AG04450 (cell line): Measurements from ENCODE around the gene RNF130. TPM values are rescaled to one million over a fixed set of nuclear protein-coding genes. Genes with fewer than 3 reads are reported as not detected.

Source experiments
- CTCF ChIA-PET: fragments of 300-600, 350-600 bp; formaldehyde crosslinking; extraction: SDS; loops from one replicate; lab custom pipeline; 2022; ENCODE audit warnings: antibody characterized with exemption, inconsistent platforms; lab: Charles Lee
- POLR2A ChIA-PET: fragments of 350-600 bp; formaldehyde crosslinking; extraction: SDS; loops from one replicate; lab custom pipeline; 2021; ENCODE audit warnings: antibody characterized with exemption, inconsistent platforms; lab: Yijun Ruan, JAX
- DNase-seq: peaks from one replicate; pipeline ENCODE4 v3.0.0-alpha.2; 2011; ENCODE audit warnings: low read depth, low spot score
- H3K27ac ChIP-seq: one replicate; pipeline ENCODE4 v1.5.1; 2012; ENCODE audit warnings: low read depth, low read length, control low read depth
- H3K27me3 ChIP-seq: one replicate; pipeline ENCODE4 v1.6.0; 2012; ENCODE audit warnings: low read length; ENCODE audit not compliant: control insufficient read depth, insufficient read depth
- H3K4me3 ChIP-seq: 2 replicates; pipeline ENCODE4 v1.5.1; 2011; ENCODE audit warnings: mild to moderate bottlenecking, low read depth, low read length, control low read depth
- H3K9me3 ChIP-seq: 2 replicates; pipeline ENCODE4 v1.5.1; 2012; ENCODE audit warnings: low read length; ENCODE audit not compliant: control insufficient read depth, insufficient read depth
- CTCF ChIP-seq: IDR thresholded peaks from 2 replicates; pipeline ENCODE4 v1.5.1; 2011; ENCODE audit warnings: low read depth, low read length, control low read depth, inconsistent platforms
- polyA plus RNA-seq: library from polyadenylated mRNA; depleted of rRNA; stranded (reverse); fragments of >200 nt; gene quantifications from 2 replicates; pipeline ENCODE4 v1.2.3, GENCODE V29; 2011

RNF130 gene
- polyA plus RNA-seq, 1 experiment = 38.9 TPM

GRCh38 chr5:180084638-180085561, 13.3 kb upstream of the RNF130 start:
- no peak for TF ChIP-seq CTCF
- DNase-seq = no peak
- CTCF ChIA-PET = no interaction called here

GRCh38 chr5:180083529-180084060, 12.0 kb upstream of the RNF130 start:
- POLR2A ChIA-PET = no interaction called here
- Histone ChIP-seq H3K4me3 (no peak overlapping the region), H3K9me3 (peaks cover 10% of the 10 kb centered on the region), H3K27ac (no peak overlapping the region), H3K27me3 (peaks cover 11% of the 10 kb centered on the region)
- no peak for TF ChIP-seq CTCF
- CTCF ChIA-PET = interaction anchor here (0.7 kb wide), 1 partner anchor 1073 kb away, joined by 4 read pairs; no protein-coding TSS in a partner anchor
- no peak for DNase-seq

More at GRCh38 chr5:180084638-180085561, 13.3 kb upstream of the RNF130 start:
- Histone ChIP-seq H3K27me3 (peaks cover 11% of the 10 kb centered on the region), H3K4me3 (no peak overlapping the region), H3K27ac (no peak overlapping the region), H3K9me3 (peaks cover 10% of the 10 kb centered on the region)
- POLR2A ChIA-PET = no interaction called here

DNA sequence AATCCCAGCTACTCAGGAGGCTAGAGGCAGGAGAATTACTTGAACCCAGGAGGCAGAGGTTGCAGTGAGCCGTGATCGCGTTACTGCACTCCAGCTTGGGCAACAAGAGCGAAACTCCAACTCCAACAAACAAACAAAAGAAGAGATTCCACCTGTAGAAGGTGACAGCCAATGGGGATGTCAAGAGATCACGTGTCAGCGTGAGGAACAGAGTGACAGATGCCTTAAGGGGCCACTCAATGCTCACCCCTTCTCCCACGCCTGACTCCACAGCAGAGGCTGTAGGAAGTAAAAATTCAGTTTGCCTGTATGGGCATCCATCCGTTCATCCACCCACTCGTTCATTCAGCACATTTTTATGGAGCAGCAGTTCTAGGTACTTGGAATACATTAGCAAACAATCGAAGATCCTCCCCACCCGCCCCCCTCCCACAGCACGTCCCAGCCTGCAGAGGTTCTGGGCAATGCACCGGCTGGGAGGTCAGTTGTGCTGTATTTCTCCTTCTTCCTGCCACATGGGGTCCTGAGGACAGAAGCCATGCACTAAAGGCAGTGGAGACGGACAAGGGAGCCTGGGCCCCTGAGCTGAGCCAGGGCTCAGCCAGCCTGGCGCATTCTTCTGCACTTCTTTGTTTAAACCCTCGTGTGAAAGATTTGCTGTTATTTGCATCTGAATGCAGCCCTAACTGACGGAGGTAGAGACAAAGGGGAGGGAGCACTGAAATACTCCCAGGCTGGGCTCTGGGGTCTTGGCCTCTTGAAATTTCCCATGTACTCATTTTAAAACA, 11.3 kb upstream of the RNF130 start:
- POLR2A ChIA-PET = no interaction called here
- Histone ChIP-seq H3K4me3 (no peak overlapping the region), H3K27me3 (peaks cover 11% of the 10 kb centered on the region), H3K9me3 (peaks cover 10% of the 10 kb centered on the region), H3K27ac (no peak overlapping the region)
- CTCF ChIA-PET = interaction anchor here (0.7 to 2.5 kb wide), 2 partner anchors 8 to 1074 kb away, joined by 4 to 19 read pairs; no protein-coding TSS in a partner anchor
- TF ChIP-seq CTCF = no peak
- DNase-seq = no peak

DNA sequence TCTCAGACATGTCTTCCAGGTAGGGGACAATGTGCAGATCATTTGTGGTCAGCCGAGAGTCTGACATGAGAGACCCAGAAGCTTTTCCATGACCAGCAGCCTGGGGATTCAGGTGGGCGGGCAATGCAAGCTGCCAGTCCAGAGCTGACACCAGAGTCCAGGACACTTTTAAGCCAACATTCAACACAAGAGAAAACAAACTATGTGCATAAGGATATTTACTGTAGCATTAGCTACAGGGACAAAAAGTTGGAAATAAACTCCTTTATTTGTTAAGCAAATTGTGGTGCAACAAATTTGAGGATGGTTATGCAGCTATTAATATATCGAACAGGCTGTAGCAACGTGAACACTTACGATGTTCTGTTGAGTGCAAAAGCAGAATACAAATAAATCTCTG, 9.9 kb upstream of the RNF130 start:
- no peak for TF ChIP-seq CTCF
- no peak overlapping the region for H3K4me3 ChIP-seq
- peaks cover 11% of the 10 kb centered on the region for H3K27me3 ChIP-seq
- ChIA-PET CTCF (interaction anchor here (2.5 kb wide), 1 partner anchor 10 kb away, joined by 19 read pairs; no protein-coding TSS in a partner anchor), POLR2A (no interaction called here)
- peaks cover 10% of the 10 kb centered on the region for H3K9me3 ChIP-seq
- no peak for DNase-seq
- no peak overlapping the region for H3K27ac ChIP-seq
